ENCODE measurements around the gene NBL1. TPM values are rescaled to one million over a fixed set of nuclear protein-coding genes. Genes with fewer than 3 reads are reported as not detected.

The NBL1 gene
- total and polyA plus RNA-seq, 2 of the 4 experiments (the other 2 are of a cell fraction): 14.0 to 54.2 TPM

GRCh38 chr1:19606817-19607642 lies 37.1 kb upstream of the NBL1 start:
- ChIA-PET CTCF (interaction anchor here (0.6 kb wide), 1 partner anchor 214 kb away, joined by 4 read pairs; no protein-coding TSS in a partner anchor), POLR2A (ENCODE audit: unreplicated experiment) (no interaction called here)
- Histone ChIP-seq H4K91ac (ENCODE audit: insufficient read depth, low read depth, low read length) (no peak overlapping the region), H3K9ac (ENCODE audit: low read depth, low read length) (no peak overlapping the region), H3K9me1 (ENCODE audit: insufficient read depth, low read length) (peaks cover 5% of the 10 kb centered on the region), H2AK9ac (replicated peaks; ENCODE audit: low read depth, low read length, poor library complexity) (no peak overlapping the region), H3K27me3 (ENCODE audit: control insufficient read depth, insufficient read depth, low read length) (no peaks in the 10 kb centered on the region), H3K36me3 (ENCODE audit: control insufficient read depth, insufficient read depth, low read length) (peaks cover 6% of the 10 kb centered on the region), H3K56ac (ENCODE audit: extremely low read depth, insufficient read depth, low read length) (no peak overlapping the region), H2BK15ac (ENCODE audit: low read depth, low read length) (no peak overlapping the region), H3K9me3 (ENCODE audit: control insufficient read depth, insufficient read depth, low read length) (no peaks in the 10 kb centered on the region), H3K4me1 (ENCODE audit: control insufficient read depth, insufficient read depth, low read length) (peaks cover 6% of the 10 kb centered on the region), H4K8ac (ENCODE audit: low read depth in 2 of 2, low read length in 2 of 2) (no peak overlapping the region), H4K5ac (ENCODE audit: low read depth, low read length) (no peak overlapping the region), H3K18ac (ENCODE audit: low read depth, low read length) (no peak overlapping the region), H3K4me2 (ENCODE audit: low read depth, low read length) (peak overlapping the region; percentile 55), H2BK5ac (ENCODE audit: low read depth, low read length, poor library complexity, severe bottlenecking) (no peak overlapping the region), H3K4ac (ENCODE audit: low read depth, low read length) (no peak overlapping the region), H4K20me1 (ENCODE audit: insufficient read depth, low read length) (peaks cover 61% of the 10 kb centered on the region), H3K27ac (ENCODE audit: insufficient read depth, low read length) (no peak overlapping the region), H3K79me1 (ENCODE audit: low read depth in 1 of 2, low read length in 2 of 2) (peaks cover 32 to 70% of the 10 kb centered on the region in 2 experiments), H2BK120ac (ENCODE audit: low read depth, low read length) (no peak overlapping the region), H3K23ac (ENCODE audit: low read depth, low read length) (no peak overlapping the region), H2AFZ (replicated peaks; ENCODE audit: low read length, poor library complexity) (no peak overlapping the region), H3K14ac (replicated peaks; ENCODE audit: low read depth, low read length) (no peak overlapping the region), H2AK5ac (ENCODE audit: low read depth, low read length) (no peak overlapping the region), H2BK20ac (ENCODE audit: low read depth, low read length) (no peak overlapping the region), H3K4me3 (ENCODE audit: insufficient read depth, low read depth, low read length) (no peak overlapping the region)
- DNase-seq (peak; percentile 8), ATAC-seq (ENCODE audit: low read depth) (peak; percentile 44)
- 0% methylated on average over 2 of the region's 4 CpGs; no CpG with 5 or more reads in 1 of the 2 experiments for WGBS, 2 experiments (ENCODE audit: extremely low coverage in 2 of 2, insufficient read length in 1 of 2)
- in situ Hi-C loops (cut with MboI; ENCODE audit: low sequenced_read_pairs) (no loop called here), dilution Hi-C loops (cut with HindIII; ENCODE audit: low sequenced_read_pairs, unreplicated experiment) (no loop called here), intact Hi-C loops (cut with micrococcal nuclease) (no loop called here)
- TF ChIP-seq CHD1 (IDR thresholded peaks at IDR 0.05; ENCODE audit: low read depth, low read length): no peak
- no peak for TF ChIP-seq MXI1 (IDR thresholded peaks at IDR 0.05; ENCODE audit: borderline replicate concordance, low read depth, low read length)
- no peak for TF ChIP-seq SMC3 (IDR thresholded peaks at IDR 0.05; ENCODE audit: low read depth, low read length)
- TF ChIP-seq NFE2L2 (IDR thresholded peaks at IDR 0.05; ENCODE audit: low read depth, low read length): no peak
- no peak for TF ChIP-seq MAFK (IDR thresholded peaks at IDR 0.05; ENCODE audit: low read depth, low read length)
- no peak for TF ChIP-seq FOS (IDR thresholded peaks at IDR 0.05; ENCODE audit: low read depth, low read length)
- no peak for TF ChIP-seq RCOR1 (IDR thresholded peaks at IDR 0.05; ENCODE audit: insufficient replicate concordance, low read length)
- TF ChIP-seq CEBPB (IDR thresholded peaks at IDR 0.05; ENCODE audit: low read depth, low read length): no peak
- no peak for TF ChIP-seq CTCF (conservative IDR thresholded peaks at IDR 0.05; ENCODE audit: low read depth, low read length)
- BruUV-seq (replicated peaks): no TSS peak

Measured in IMR-90 (cell line).